T-cell (primary cell): ENCODE results near the gene ASB18. TPM values are rescaled to one million over a fixed set of nuclear protein-coding genes. Genes with fewer than 3 reads are reported as not detected.
"Not testable (repeated sequence)": the region's sequence is repeated elsewhere in the genome, so short reads cannot be mapped to it uniquely, and the experiment has no call there.

Source experiments
- ATAC-seq, 4 experiments: fragments of 200-7000 bp in 3 of 4; fragments of 150-1000 bp in 1 of 4; cut with Tn5 transposase; replicated peaks in 1 of 4; 1 replicate in 3 of 4; 2 replicates in 1 of 4; pipeline ENCODE4 v1.10.0; 2021; ENCODE audit warnings: moderate library complexity in 3 of 4, mild to moderate bottlenecking in 2 of 4, moderate number of reproducible peaks in 1 of 4
- CTCF ChIA-PET, 2 donors: fragments of 300-600 bp; sonication (Branson Sonifier 250); formaldehyde crosslinking; loops; one replicate each; lab custom pipeline; 2022; ENCODE audit warnings: antibody characterized with exemption in 2 of 2; lab: Charles Lee
- POLR2A ChIA-PET, 2 donors: fragments of 300-600 bp; sonication (Branson Sonifier 250); formaldehyde crosslinking; loops; one replicate each; lab custom pipeline; 2022; ENCODE audit warnings: antibody characterized with exemption in 2 of 2; lab: Charles Lee
- DNase-seq, 35 experiments: peaks; one replicate each; pipeline versions ENCODE4 v3.0.0 to v3.0.0-alpha.2; 2013 to 2023
- H3K27ac ChIP-seq: one replicate; pipeline ENCODE4 v1.5.1; 2013; ENCODE audit warnings: low read length
- H3K27me3 ChIP-seq, 2 experiments: replicated peaks in 1 of 2; 1 replicate in 1 of 2; 2 replicates in 1 of 2; pipeline versions ENCODE4 v1.6.1 to v1.7.0; 2013; ENCODE audit warnings: low read length in 1 of 2, mixed read lengths in 1 of 2; ENCODE audit not compliant: control insufficient read depth in 2 of 2, insufficient read depth in 2 of 2; ENCODE audit errors: extremely low read depth in 1 of 2
- H3K36me3 ChIP-seq, 2 donors: 1 replicate in 1 of 2; 2 replicates in 1 of 2; pipeline versions ENCODE4 v1.6.1 to v1.7.0; 2013; ENCODE audit warnings: low read length in 1 of 2; ENCODE audit not compliant: control insufficient read depth in 2 of 2, insufficient read depth in 1 of 2; ENCODE audit errors: extremely low read depth in 1 of 2
- H3K4me1 ChIP-seq, 2 experiments: 1 replicate in 1 of 2; 2 replicates in 1 of 2; pipeline versions ENCODE4 v1.6.1 to v1.7.0; 2013; ENCODE audit warnings: low read length in 2 of 2, mixed read lengths in 1 of 2; ENCODE audit not compliant: insufficient read depth in 2 of 2, control insufficient read depth in 1 of 2; ENCODE audit errors: extremely low read depth in 1 of 2
- H3K4me3 ChIP-seq, 2 donors: 1 replicate in 1 of 2; 2 replicates in 1 of 2; pipeline versions ENCODE4 v1.5.1 to v1.7.0; 2013; ENCODE audit warnings: mild to moderate bottlenecking in 2 of 2, low read length in 1 of 2, moderate library complexity in 1 of 2; ENCODE audit not compliant: control insufficient read depth in 1 of 2; ENCODE audit errors: extremely low read depth in 1 of 2
- H3K9me3 ChIP-seq: 2 replicates; pipeline ENCODE4 v1.7.0; 2013
- H3K27ac Mint-ChIP-seq, 2 donors: one replicate each; pipeline ENCODE4 v1.8.0; 2020 to 2021; ENCODE audit warnings: mild to moderate bottlenecking in 2 of 2, mixed read lengths in 2 of 2
- H3K27me3 Mint-ChIP-seq, 2 donors: one replicate each; pipeline ENCODE4 v1.8.0; 2021 to 2022; ENCODE audit warnings: mixed read lengths in 2 of 2
- H3K36me3 Mint-ChIP-seq: one replicate; pipeline ENCODE4 v1.8.0; 2021; ENCODE audit warnings: mixed read lengths
- H3K4me1 Mint-ChIP-seq, 3 donors: one replicate each; pipeline ENCODE4 v1.8.0; 2020 to 2022; ENCODE audit warnings: mixed read lengths in 3 of 3, mild to moderate bottlenecking in 1 of 3
- H3K4me3 Mint-ChIP-seq, 3 donors: one replicate each; pipeline ENCODE4 v1.8.0; 2020 to 2022; ENCODE audit warnings: mild to moderate bottlenecking in 3 of 3, mixed read lengths in 3 of 3, moderate library complexity in 3 of 3
- H3K9me3 Mint-ChIP-seq, 3 donors: one replicate each; pipeline ENCODE4 v1.8.0; 2020 to 2022; ENCODE audit warnings: mixed read lengths in 3 of 3
- WGBS: methylation state at CpG from one replicate; pipeline ENCODE4 v1.1.5; 2013; ENCODE audit warnings: missing lambda C conversion rate; ENCODE audit not compliant: insufficient coverage; 5-methylcytosine and 5-hydroxymethylcytosine counted together
- total RNA-seq, 35 experiments: library from RNA in 6 of 35; stranded (reverse) in 6 of 35; fragments of 120-200 nt in 1 of 35; gene quantifications; one replicate each; pipeline versions ENCODE4 v1.2.1 to v1.2.4 and lab custom pipeline; 2013 to 2026

The ASB18 gene
- total RNA-seq, 5 donors from 2014 or later (not counting 1 experiment from before 2014, with no cell fraction given), result not detected

GRCh38 chr2:236288373-236288772, 24.2 kb upstream of the ASB18 start:
- H3K36me3 ChIP-seq, H3K4me3 ChIP-seq, CTCF ChIA-PET, H3K9me3 Mint-ChIP-seq, H3K27ac Mint-ChIP-seq, POLR2A ChIA-PET, H3K9me3 ChIP-seq, H3K36me3 Mint-ChIP-seq, H3K4me1 ChIP-seq, H3K4me3 Mint-ChIP-seq, H3K4me1 Mint-ChIP-seq, H3K27ac ChIP-seq, ATAC-seq, DNase-seq: not testable (repeated sequence)
- WGBS, result no CpG with 5 or more reads among the region's 1 CpG
- peaks cover 0 to 18% of the 10 kb centered on the region in 2 experiments for H3K27me3 ChIP-seq
- peaks cover 29 to 44% of the 10 kb centered on the region in 2 donors for H3K27me3 Mint-ChIP-seq

DNA sequence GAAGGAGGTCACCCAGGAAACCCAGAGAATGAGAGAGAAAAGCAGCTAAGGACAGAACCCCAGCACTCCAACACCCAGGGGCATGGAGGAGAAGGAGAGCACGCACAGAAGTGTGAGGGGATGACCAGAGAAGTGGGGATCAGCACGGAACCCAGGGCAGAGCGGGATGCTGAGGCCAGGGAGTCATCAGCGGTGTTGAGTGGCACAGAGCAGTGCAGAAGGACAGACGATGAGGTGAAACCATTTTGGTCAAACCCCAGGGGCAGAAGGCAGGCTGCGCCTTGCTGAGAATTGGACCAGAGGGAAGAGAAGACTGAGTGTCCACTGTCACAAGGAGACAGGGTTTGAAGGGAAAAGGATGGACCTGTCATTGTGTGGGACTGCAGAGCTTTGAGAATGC, 23.4 kb upstream of the ASB18 start:
- H3K27ac Mint-ChIP-seq, result no peak overlapping the region
- no peak overlapping the region for H3K4me3 Mint-ChIP-seq
- ATAC-seq, result no peak
- ChIA-PET POLR2A (no interaction called here), CTCF (no interaction called here)
- H3K4me1 ChIP-seq, result no peaks in the 10 kb centered on the region
- no peak overlapping the region for H3K4me3 ChIP-seq
- no peaks in the 10 kb centered on the region for H3K36me3 ChIP-seq
- H3K9me3 ChIP-seq, result no peaks in the 10 kb centered on the region
- no peaks in the 10 kb centered on the region for H3K36me3 Mint-ChIP-seq
- H3K4me1 Mint-ChIP-seq, result no peaks in the 10 kb centered on the region
- 89% methylated on average over 5 of the region's 6 CpGs for WGBS
- DNase-seq, result no peak
- no peaks in the 10 kb centered on the region for H3K9me3 Mint-ChIP-seq
- peaks cover 29 to 40% of the 10 kb centered on the region in 2 donors for H3K27me3 Mint-ChIP-seq
- no peak overlapping the region for H3K27ac ChIP-seq
- H3K27me3 ChIP-seq, result peaks cover 0 to 18% of the 10 kb centered on the region in 2 experiments

- Mint-ChIP-seq H3K27ac (no peak overlapping the region), H3K4me3 (no peak overlapping the region), H3K9me3 (peaks cover 0 to 3% (median 0%) of the 10 kb centered on the region in 3 donors), H3K36me3 (no peaks in the 10 kb centered on the region), H3K4me1 (no peaks in the 10 kb centered on the region), H3K27me3 (peaks cover 35 to 45% of the 10 kb centered on the region in 2 donors)
- WGBS, result 93% methylated on average over 6 of the region's 7 CpGs
- peaks cover 0 to 18% of the 10 kb centered on the region in 2 experiments for H3K27me3 ChIP-seq
- no peaks in the 10 kb centered on the region for H3K9me3 ChIP-seq
- no peaks in the 10 kb centered on the region for H3K36me3 ChIP-seq
- CTCF ChIA-PET, result no interaction called here
- no peaks in the 10 kb centered on the region for H3K4me1 ChIP-seq
- no peak overlapping the region for H3K27ac ChIP-seq
- POLR2A ChIA-PET, result no interaction called here
- DNase-seq (no peak), ATAC-seq (no peak)
- no peak overlapping the region for H3K4me3 ChIP-seq
Observed at GRCh38 chr2:236286873-236287545, 22.8 kb upstream of the ASB18 start.

GRCh38 chr2:236284208-236284607, 20.0 kb upstream of the ASB18 start:
- CTCF ChIA-PET, result no interaction called here
- no CpG with 5 or more reads among the region's 1 CpG for WGBS

GRCh38 chr2:236282406-236282805, 18.2 kb upstream of the ASB18 start:
- no peak overlapping the region for H3K4me3 Mint-ChIP-seq
- DNase-seq (no peak), ATAC-seq (no peak)
- CTCF ChIA-PET, result no interaction called here
- 100% methylated on average over 1 of the region's 1 CpG for WGBS
- H3K27me3 ChIP-seq, result peaks cover 0 to 7% of the 10 kb centered on the region in 2 experiments
- peaks cover 31 to 34% of the 10 kb centered on the region in 2 donors for H3K27me3 Mint-ChIP-seq
- no peaks in the 10 kb centered on the region for H3K36me3 ChIP-seq
- no peaks in the 10 kb centered on the region for H3K4me1 Mint-ChIP-seq
- H3K27ac Mint-ChIP-seq, result no peak overlapping the region
- H3K27ac ChIP-seq, result no peak overlapping the region
- no peaks in the 10 kb centered on the region for H3K4me1 ChIP-seq
- POLR2A ChIA-PET, result no interaction called here
- no peaks in the 10 kb centered on the region for H3K36me3 Mint-ChIP-seq
- no peaks in the 10 kb centered on the region for H3K9me3 ChIP-seq
- H3K4me3 ChIP-seq, result no peak overlapping the region
- peaks cover 3 to 8% (median 6%) of the 10 kb centered on the region in 3 donors for H3K9me3 Mint-ChIP-seq

More at GRCh38 chr2:236284208-236284607, 20.0 kb upstream of the ASB18 start:
- POLR2A ChIA-PET, result no interaction called here
- peaks cover 3 to 8% (median 6%) of the 10 kb centered on the region in 3 donors for H3K9me3 Mint-ChIP-seq
- H3K36me3 Mint-ChIP-seq, result no peaks in the 10 kb centered on the region
- no peak overlapping the region for H3K27ac Mint-ChIP-seq
- no peak for DNase-seq
- H3K9me3 ChIP-seq, result no peaks in the 10 kb centered on the region
- no peaks in the 10 kb centered on the region for H3K4me1 Mint-ChIP-seq
- peaks cover 33 to 37% of the 10 kb centered on the region in 2 donors for H3K27me3 Mint-ChIP-seq
- H3K27ac ChIP-seq, result no peak overlapping the region
- H3K36me3 ChIP-seq, result no peaks in the 10 kb centered on the region
- no peak overlapping the region for H3K4me3 ChIP-seq
- H3K4me3 Mint-ChIP-seq, result no peak overlapping the region
- no peak for ATAC-seq
- no peaks in the 10 kb centered on the region for H3K4me1 ChIP-seq
- peaks cover 0 to 4% of the 10 kb centered on the region in 2 experiments for H3K27me3 ChIP-seq

DNA sequence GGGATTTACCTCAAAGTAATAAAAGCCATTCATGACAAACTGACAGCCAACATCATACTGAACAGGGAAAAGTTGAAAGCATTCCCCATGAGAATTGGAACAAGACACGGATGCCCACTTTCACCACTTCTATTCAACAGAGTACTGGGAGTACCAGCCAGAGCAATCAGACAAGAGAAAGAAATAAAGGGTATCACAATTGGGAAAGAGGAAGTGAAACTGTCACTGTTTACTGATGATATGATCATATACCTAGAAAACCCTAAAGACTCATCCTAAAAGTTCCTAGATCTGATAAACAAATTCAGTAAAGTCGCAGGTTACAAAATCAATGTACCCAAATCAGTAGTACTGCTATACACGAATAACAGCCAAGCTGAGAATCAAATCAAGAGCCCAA, 17.2 kb upstream of the ASB18 start:
- H3K4me3 ChIP-seq, result no peak overlapping the region
- ATAC-seq (no peak), DNase-seq (no peak)
- Mint-ChIP-seq H3K27ac (no peak overlapping the region), H3K9me3 (peaks cover 6 to 8% (median 6%) of the 10 kb centered on the region in 3 donors), H3K4me3 (no peak overlapping the region), H3K27me3 (peaks cover 36 to 37% of the 10 kb centered on the region in 2 donors), H3K4me1 (no peaks in the 10 kb centered on the region), H3K36me3 (no peaks in the 10 kb centered on the region)
- H3K27me3 ChIP-seq, result peaks cover 0 to 3% of the 10 kb centered on the region in 2 experiments
- no peaks in the 10 kb centered on the region for H3K36me3 ChIP-seq
- H3K9me3 ChIP-seq, result no peaks in the 10 kb centered on the region
- H3K4me1 ChIP-seq, result no peaks in the 10 kb centered on the region
- ChIA-PET POLR2A (interaction anchor here in 1 of 2 donors (0.7 kb wide), 1 partner anchor 57 kb away, joined by 5 read pairs; no protein-coding TSS in a partner anchor), CTCF (no interaction called here)
- H3K27ac ChIP-seq, result no peak overlapping the region
- 33% methylated on average over 1 of the region's 3 CpGs for WGBS
